ENCODE data around the gene STX18.
A peak's percentile ranks its signal among the peaks of the same experiment; 100 is the strongest.

Gene STX18

GRCh38 chr4:4415806-4416805 lies 125.7 kb downstream of the STX18 start:
- DNase-seq: no peak

GRCh38 chr4:4415107-4415805 lies 126.6 kb downstream of the STX18 start:
- no peak for DNase-seq

- DNase-seq: no peak
Observed at GRCh38 chr4:4413806-4414205, 128.0 kb downstream of the STX18 start.

DNA sequence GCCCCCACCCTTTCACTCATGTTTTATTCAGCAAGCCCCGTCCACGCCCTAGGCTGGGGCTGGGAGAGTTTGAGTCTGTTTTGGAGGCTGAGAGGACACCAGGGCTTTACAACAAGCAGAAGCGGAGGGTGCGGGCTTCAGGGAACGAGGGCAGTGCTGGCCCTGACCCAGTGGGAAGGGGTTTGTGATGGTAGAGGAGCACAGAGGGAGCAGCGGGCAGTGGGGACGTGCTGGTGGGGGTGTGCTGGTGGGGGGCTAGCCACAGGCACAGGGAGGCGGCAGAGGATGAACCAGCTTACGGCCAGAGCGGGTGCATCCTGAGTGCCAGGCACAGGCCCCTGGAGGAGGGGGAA lies 128.5 kb downstream of the STX18 start:
- DNase-seq: no peak

DNA sequence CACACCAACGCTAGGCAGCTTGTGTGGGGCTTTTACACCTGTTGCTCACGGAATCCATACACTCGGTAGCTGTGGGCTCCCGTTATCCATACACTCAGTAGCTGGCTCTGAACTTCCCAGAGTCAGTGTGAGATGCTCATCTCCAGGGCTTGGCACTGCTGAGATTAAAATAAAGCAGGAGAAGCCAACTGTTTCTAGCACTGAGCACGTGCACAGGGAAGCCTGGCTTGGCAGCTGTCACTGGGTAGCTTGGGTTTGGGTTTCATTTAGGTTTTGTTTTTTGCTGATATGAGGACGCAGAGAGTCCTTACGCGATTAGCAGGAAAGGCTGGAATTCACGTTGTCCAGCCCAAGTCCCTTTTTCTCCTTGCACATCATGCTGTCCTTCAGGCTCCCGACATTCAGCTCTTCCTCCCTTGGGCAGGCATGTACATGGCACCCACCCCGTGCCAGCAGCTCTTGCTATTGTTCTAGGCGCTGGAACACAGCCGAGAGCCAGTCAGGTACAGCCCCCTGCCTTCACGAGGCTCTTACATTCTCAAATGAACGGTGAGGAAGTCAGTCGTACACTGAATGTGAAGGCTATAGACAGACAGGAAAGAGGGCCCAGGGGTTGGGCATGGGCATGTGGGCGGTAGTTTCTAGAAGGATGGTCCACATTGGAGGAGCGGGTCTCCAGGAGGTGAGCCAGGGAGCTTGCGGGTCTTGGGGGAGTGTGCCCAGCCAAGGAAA lies 129.0 kb downstream of the STX18 start:
- peak; percentile 6 for DNase-seq

DNA sequence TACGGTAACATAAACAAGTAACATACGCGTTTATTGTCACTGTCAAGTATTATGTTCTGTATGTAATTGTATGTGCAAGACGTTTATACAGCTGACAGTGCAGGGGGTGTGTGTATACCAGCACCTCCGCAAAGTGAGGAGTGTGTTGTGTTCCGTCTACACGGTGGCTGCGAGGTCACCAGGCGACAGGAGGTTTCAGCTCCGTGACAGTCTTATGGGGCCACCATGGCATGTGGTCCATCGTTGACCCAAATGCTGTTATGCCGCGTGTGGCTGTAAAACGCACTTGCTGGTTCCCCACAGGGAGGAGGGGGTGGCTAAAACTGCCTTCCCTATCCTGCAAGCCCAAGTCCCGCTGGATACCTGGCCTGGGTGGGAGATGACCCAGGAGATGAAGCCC lies 129.9 kb downstream of the STX18 start:
- no peak for DNase-seq

DNA sequence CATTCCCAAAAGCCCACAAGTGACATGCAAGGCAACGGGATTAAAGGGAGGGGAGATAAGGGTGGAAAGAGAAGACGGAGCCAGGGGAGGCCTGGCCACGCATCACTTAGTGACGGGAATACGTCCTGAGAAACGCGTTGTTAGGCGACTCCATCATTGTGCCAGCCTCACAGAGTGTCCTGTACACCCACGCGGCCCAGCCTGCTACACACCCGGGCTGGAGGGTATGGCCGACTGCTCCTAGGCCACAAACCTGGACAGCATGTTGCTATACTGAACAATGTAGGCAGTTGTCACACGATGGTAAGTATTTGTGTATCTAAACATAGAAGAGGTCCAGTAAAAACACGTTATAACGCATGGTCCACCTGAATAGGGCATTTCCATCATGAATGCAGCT lies 131.6 kb downstream of the STX18 start:
- DNase-seq: no peak

- DNase-seq: no peak
Observed at GRCh38 chr4:4409416-4410115, 132.3 kb downstream of the STX18 start.

GRCh38 chr4:4408576-4409335 lies 133.1 kb downstream of the STX18 start:
- DNase-seq: no peak

DNA sequence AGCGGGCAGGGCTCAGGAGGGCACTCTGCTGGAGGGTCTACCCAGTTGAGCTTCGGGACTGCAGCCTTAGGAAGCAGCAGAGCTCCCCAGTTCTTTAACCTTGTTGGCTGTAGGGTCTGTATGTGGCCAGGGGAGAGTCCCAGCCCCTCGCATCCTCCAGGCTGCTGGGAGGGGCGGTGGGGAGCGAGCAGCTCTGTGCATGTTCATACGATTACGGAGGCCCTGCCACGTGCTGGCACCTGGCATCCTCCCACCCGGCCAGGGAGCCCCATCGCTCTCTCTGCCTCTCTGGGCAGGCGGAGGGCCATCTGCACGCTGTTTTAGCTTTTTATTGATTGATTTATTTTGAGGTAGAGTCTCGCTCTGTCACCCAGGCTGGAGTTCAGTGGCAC lies 133.7 kb downstream of the STX18 start:
- DNase-seq: no peak

DNA sequence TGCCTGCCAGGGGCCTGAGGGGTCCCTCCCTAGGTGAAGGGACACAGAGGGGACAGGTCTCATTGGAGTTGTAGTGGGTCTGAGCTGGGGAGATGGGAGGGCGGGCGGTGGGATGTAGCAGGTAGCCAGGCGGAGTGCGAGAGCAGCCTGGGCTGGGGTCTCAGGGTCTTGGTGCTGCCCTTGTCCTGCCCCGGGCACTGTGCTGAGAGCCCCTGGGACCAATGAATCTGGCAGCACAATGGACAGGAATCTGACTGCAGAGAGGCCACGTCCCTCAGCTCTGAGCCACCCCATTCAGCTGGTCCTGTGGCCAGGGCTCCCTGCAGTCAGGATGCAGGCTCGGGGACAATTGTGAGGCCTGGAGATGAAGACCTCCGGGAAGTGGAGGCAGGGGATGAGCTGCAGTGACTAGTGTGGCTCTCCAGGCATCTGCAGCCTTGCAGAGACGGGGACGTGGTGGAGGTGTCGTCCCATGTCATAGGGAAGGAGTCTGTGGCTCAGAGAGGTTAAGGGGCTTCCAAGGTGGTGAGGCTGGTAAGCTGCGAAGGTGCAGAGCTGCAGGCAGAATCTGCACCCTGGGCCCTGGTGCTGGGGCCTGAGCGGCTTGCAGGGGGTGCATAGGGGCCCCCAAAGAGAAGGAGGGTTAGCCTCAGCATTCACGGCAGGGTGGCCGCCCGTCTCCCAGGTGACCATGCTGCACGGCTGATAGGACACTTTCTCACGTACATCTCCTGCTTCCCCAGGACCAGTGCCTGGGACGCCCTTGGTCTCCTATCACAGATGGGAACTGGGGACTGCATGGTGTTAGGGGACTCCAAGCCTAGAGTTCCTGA lies 134.3 kb downstream of the STX18 start:
- DNase-seq: no peak

GRCh38 chr4:4406455-4407298 lies 135.2 kb downstream of the STX18 start:
- no peak for DNase-seq

DNA sequence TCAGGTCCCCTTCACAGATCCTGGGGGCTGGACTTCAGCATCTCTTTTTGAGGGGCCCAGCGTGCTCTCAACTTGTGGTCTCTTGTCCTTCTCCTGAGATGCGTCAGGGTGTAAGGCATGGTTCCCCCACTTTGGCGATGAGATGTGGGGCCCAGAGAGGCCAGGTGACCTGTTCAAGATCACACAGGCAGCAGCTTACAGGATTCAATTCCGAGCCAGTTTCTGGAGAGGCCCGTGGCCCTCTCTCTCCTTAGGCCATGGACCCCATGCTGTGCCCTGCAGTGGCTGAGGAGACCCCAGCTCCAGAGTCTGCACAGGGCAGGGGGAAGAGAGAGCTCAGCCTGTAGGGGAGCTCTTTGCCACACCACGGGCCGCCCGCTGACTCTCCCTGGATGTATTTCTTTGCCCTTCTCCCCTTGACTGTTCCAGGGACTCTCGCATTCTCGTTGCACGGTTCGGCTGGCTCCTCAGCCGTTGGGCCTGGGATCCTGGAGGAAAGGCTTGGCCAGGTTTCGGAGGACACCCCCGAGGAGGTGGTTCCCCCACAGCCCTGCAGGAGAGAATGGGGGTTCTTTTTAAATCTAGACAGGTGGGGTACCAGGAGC lies 136.4 kb downstream of the STX18 start:
- DNase-seq: no peak

- no peak for DNase-seq
Observed at GRCh38 chr4:4402966-4403365, 138.9 kb downstream of the STX18 start.

GRCh38 chr4:4401036-4401435 lies 140.8 kb downstream of the STX18 start:
- no peak for DNase-seq

- DNase-seq: no peak
Observed at GRCh38 chr4:4398430-4398829, 143.4 kb downstream of the STX18 start.

- no peak for DNase-seq
Observed at GRCh38 chr4:4397441-4397819, 144.4 kb downstream of the STX18 start.

DNA sequence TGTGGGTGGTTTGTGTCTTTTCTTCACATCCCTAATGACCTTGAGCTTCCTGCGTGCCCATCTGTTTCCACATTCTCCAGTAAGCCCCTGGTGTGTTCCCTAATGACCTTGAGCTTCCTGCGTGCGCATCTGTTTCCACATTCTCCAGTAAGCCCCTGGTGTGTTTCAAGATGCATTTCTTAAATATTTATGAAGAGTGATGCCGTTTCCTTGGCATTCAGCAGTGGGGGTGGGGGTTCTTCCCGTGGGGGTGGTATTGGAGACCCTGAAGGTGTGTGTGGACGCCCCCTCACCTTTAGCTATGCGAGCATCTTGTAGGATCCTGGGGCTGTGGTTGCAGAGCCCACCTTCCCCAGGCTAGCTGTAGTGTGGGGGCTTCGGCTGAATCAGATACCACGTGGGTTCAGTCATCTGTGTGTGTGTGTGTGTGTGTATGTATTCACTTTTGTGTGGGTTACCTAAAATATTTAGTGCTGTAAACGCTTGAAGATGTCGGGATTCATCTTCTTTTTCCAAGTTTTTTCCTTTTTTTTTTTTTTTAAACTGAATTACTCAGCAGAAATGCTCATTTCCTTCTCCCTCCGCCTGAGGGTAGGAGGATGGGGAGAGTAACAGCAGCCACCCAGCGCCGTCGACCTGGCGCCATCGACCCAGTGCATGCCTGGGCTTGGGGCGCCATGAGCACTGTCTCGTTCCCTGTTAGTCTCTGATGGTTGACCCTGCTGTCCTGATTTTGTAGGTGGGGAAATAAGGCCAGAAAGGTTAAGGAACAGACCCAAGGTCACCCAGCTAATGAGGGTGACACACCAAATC lies 145.0 kb downstream of the STX18 start:
- DNase-seq: no peak

Data from NCI-H2029 treated with DMSO at 0.1 percent for 48 hours (cell line).